ENCODE results near the gene DOCK10.

DOCK10 gene

GRCh38 chr2:224801360-224801759 lies 240.9 kb downstream of the DOCK10 start:
- Histone ChIP-seq H3K36me3 (ENCODE audit: insufficient read depth, low read length) (no peaks in the 10 kb centered on the region), H3K9me3 (ENCODE audit: low read length) (no peaks in the 10 kb centered on the region), H3K27ac (ENCODE audit: low read depth, low read length) (no peak overlapping the region), H3K4me3 (ENCODE audit: low read depth in 1 of 2, low read length in 2 of 2) (no peak overlapping the region), H3K4me1 (ENCODE audit: insufficient read depth, low read length) (no peaks in the 10 kb centered on the region), H3K27me3 (ENCODE audit: control insufficient read depth in 1 of 2, insufficient read depth in 2 of 2, low read length in 2 of 2) (no peaks in the 10 kb centered on the region), H3K9ac (ENCODE audit: low read length) (no peak overlapping the region)

DNA sequence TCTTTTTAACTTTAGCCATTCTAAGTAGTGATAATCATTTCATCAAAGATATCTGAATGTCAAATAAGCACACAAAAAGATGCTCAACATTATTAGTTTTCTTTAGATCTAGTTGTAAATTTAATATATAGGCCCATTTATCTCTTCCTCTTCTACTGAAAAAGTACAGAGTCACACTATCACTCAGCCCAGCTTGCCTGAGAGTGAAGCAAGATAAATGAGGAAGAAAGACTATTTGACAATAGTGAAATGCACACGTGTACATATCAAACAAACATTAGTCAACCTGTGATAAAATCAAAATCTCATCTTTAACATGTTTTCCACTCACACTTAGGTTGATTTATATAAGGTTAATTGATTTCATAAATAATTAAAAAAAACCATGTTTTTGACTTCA lies 242.6 kb downstream of the DOCK10 start:
- no peak overlapping the region for H3K9ac ChIP-seq (ENCODE audit: low read length)
- no peak overlapping the region for H3K4me3 ChIP-seq (ENCODE audit: low read depth in 1 of 2, low read length in 2 of 2)
- no peaks in the 10 kb centered on the region for H3K9me3 ChIP-seq (ENCODE audit: low read length)
- H3K27me3 ChIP-seq (ENCODE audit: control insufficient read depth in 1 of 2, insufficient read depth in 2 of 2, low read length in 2 of 2): no peaks in the 10 kb centered on the region
- H3K27ac ChIP-seq (ENCODE audit: low read depth, low read length): no peak overlapping the region
- no peaks in the 10 kb centered on the region for H3K4me1 ChIP-seq (ENCODE audit: insufficient read depth, low read length)
- no peaks in the 10 kb centered on the region for H3K36me3 ChIP-seq (ENCODE audit: insufficient read depth, low read length)

GRCh38 chr2:224798180-224798579 lies 244.1 kb downstream of the DOCK10 start:
- no peak overlapping the region for H3K4me3 ChIP-seq (ENCODE audit: low read depth in 1 of 2, low read length in 2 of 2)
- H3K36me3 ChIP-seq (ENCODE audit: insufficient read depth, low read length): no peaks in the 10 kb centered on the region
- H3K9me3 ChIP-seq (ENCODE audit: low read length): no peaks in the 10 kb centered on the region
- H3K4me1 ChIP-seq (ENCODE audit: insufficient read depth, low read length): no peaks in the 10 kb centered on the region
- H3K9ac ChIP-seq (ENCODE audit: low read length): no peak overlapping the region
- no peaks in the 10 kb centered on the region for H3K27me3 ChIP-seq (ENCODE audit: control insufficient read depth in 1 of 2, insufficient read depth in 2 of 2, low read length in 2 of 2)
- H3K27ac ChIP-seq (ENCODE audit: low read depth, low read length): no peak overlapping the region

GRCh38 chr2:224796695-224797305 lies 245.5 kb downstream of the DOCK10 start:
- Histone ChIP-seq H3K27me3 (ENCODE audit: control insufficient read depth in 1 of 2, insufficient read depth in 2 of 2, low read length in 2 of 2) (no peaks in the 10 kb centered on the region), H3K9me3 (ENCODE audit: low read length) (no peaks in the 10 kb centered on the region), H3K4me1 (ENCODE audit: insufficient read depth, low read length) (no peaks in the 10 kb centered on the region), H3K9ac (ENCODE audit: low read length) (no peak overlapping the region), H3K4me3 (ENCODE audit: low read depth in 1 of 2, low read length in 2 of 2) (no peak overlapping the region), H3K36me3 (ENCODE audit: insufficient read depth, low read length) (no peaks in the 10 kb centered on the region), H3K27ac (ENCODE audit: low read depth, low read length) (no peak overlapping the region)

DNA sequence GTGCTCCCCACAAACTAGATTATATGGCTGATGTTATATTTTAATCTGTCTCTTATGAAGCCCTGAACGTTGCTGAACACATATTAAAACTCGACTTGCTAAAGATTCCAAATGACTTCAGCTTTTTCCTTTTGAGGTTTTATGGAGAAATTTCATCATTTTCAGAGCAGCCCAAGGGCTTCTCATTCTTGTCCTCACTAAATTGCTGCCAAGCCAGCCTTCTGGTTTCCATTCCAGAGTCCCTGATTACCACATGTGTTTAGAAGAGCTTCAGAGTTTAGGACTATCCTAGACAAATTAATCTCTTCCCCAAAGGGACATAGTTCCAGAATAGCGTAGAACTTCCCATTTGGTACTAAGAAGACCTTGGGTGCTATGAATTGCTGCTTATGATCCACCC lies 248.3 kb downstream of the DOCK10 start:
- Histone ChIP-seq H3K9me3 (ENCODE audit: low read length) (no peaks in the 10 kb centered on the region), H3K36me3 (ENCODE audit: insufficient read depth, low read length) (no peaks in the 10 kb centered on the region), H3K9ac (ENCODE audit: low read length) (no peak overlapping the region), H3K27ac (ENCODE audit: low read depth, low read length) (no peak overlapping the region), H3K4me1 (ENCODE audit: insufficient read depth, low read length) (no peaks in the 10 kb centered on the region), H3K4me3 (ENCODE audit: low read depth in 1 of 2, low read length in 2 of 2) (no peak overlapping the region), H3K27me3 (ENCODE audit: control insufficient read depth in 1 of 2, insufficient read depth in 2 of 2, low read length in 2 of 2) (no peaks in the 10 kb centered on the region)

- no peaks in the 10 kb centered on the region for H3K27me3 ChIP-seq (ENCODE audit: control insufficient read depth in 1 of 2, insufficient read depth in 2 of 2, low read length in 2 of 2)
- H3K27ac ChIP-seq (ENCODE audit: low read depth, low read length): no peak overlapping the region
- no peaks in the 10 kb centered on the region for H3K4me1 ChIP-seq (ENCODE audit: insufficient read depth, low read length)
- no peaks in the 10 kb centered on the region for H3K36me3 ChIP-seq (ENCODE audit: insufficient read depth, low read length)
- no peak overlapping the region for H3K9ac ChIP-seq (ENCODE audit: low read length)
- H3K4me3 ChIP-seq (ENCODE audit: low read depth in 1 of 2, low read length in 2 of 2): no peak overlapping the region
- no peaks in the 10 kb centered on the region for H3K9me3 ChIP-seq (ENCODE audit: low read length)
Measured at GRCh38 chr2:224786848-224787247, 255.4 kb downstream of the DOCK10 start.

- Histone ChIP-seq H3K4me1 (ENCODE audit: insufficient read depth, low read length) (no peaks in the 10 kb centered on the region), H3K36me3 (ENCODE audit: insufficient read depth, low read length) (no peaks in the 10 kb centered on the region), H3K27ac (ENCODE audit: low read depth, low read length) (no peak overlapping the region), H3K27me3 (ENCODE audit: control insufficient read depth in 1 of 2, insufficient read depth in 2 of 2, low read length in 2 of 2) (no peaks in the 10 kb centered on the region), H3K9ac (ENCODE audit: low read length) (no peak overlapping the region), H3K4me3 (ENCODE audit: low read depth in 1 of 2, low read length in 2 of 2) (no peak overlapping the region), H3K9me3 (ENCODE audit: low read length) (no peaks in the 10 kb centered on the region)
Measured at GRCh38 chr2:224781400-224781799, 260.9 kb downstream of the DOCK10 start.

DNA sequence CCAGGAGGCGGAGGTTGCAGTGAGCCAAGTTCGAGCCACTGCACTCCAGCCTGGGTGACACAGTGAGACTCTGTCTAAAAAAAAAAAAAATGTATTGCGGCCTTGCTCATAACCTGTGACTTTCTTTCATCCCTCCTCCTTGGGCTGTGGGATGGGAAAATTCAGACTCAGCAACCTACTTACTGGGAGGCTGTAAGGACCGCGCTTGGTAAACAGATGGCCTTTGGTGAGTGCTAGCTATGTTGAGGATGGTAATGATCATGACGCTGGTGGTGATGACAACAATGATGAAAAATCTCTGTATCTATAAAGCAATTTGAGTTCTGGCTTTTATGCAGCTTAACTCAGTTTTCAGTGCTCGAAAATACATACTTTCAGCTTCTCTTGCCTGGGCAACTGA lies 261.4 kb downstream of the DOCK10 start:
- Histone ChIP-seq H3K27me3 (ENCODE audit: control insufficient read depth in 1 of 2, insufficient read depth in 2 of 2, low read length in 2 of 2) (no peaks in the 10 kb centered on the region), H3K36me3 (ENCODE audit: insufficient read depth, low read length) (no peaks in the 10 kb centered on the region)

DNA sequence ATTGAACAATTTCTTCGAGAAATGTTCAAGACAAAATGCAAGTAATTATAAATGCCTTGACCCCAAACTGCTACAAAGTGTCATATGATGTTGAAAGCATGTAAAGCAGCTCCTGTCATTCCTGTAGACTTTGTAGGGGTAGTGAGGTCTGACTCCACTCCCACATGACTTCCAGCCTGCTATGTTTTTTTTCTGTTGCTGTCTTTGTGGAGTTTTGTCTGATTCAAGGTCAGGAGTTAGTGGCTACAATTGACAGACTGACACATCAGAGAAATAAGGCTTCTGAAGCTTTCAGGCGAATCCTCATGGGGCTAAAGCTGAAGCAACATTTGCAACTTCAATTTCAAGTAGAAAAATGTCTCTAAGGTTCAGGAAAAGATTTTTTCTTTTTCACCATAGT lies 262.2 kb downstream of the DOCK10 start:
- Histone ChIP-seq H3K27ac (ENCODE audit: low read depth, low read length) (no peak overlapping the region), H3K4me1 (ENCODE audit: insufficient read depth, low read length) (no peaks in the 10 kb centered on the region), H3K36me3 (ENCODE audit: insufficient read depth, low read length) (no peaks in the 10 kb centered on the region), H3K9ac (ENCODE audit: low read length) (no peak overlapping the region), H3K27me3 (ENCODE audit: control insufficient read depth in 1 of 2, insufficient read depth in 2 of 2, low read length in 2 of 2) (no peaks in the 10 kb centered on the region), H3K9me3 (ENCODE audit: low read length) (no peaks in the 10 kb centered on the region), H3K4me3 (ENCODE audit: low read depth in 1 of 2, low read length in 2 of 2) (no peak overlapping the region)

More for the DNA sequence above, 261.4 kb downstream of the DOCK10 start:
- Histone ChIP-seq H3K4me1 (ENCODE audit: insufficient read depth, low read length) (no peaks in the 10 kb centered on the region), H3K9me3 (ENCODE audit: low read length) (no peaks in the 10 kb centered on the region), H3K4me3 (ENCODE audit: low read depth in 1 of 2, low read length in 2 of 2) (no peak overlapping the region), H3K27ac (ENCODE audit: low read depth, low read length) (no peak overlapping the region), H3K9ac (ENCODE audit: low read length) (no peak overlapping the region)

DNA sequence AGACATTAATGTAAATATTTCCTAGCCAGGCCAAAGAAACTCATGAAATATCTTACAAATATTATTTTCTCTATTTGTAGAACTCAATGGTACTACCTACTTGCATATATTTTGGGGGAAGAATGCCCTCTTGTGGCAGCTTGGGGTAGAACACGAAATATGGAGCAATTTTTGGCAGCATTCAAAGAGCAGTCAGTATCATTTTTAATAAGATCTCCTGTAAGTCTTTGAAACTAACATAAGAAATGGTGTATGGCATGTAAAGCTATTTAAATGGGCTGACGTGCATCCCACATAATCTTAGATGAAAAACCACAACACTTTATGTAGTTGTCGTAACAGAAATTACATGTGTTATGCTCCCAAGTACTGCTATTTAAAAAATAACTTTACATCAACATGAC lies 263.8 kb downstream of the DOCK10 start:
- H3K27ac ChIP-seq (ENCODE audit: low read depth, low read length): no peak overlapping the region
- H3K36me3 ChIP-seq (ENCODE audit: insufficient read depth, low read length): no peaks in the 10 kb centered on the region
- H3K9me3 ChIP-seq (ENCODE audit: low read length): no peaks in the 10 kb centered on the region
- no peaks in the 10 kb centered on the region for H3K4me1 ChIP-seq (ENCODE audit: insufficient read depth, low read length)
- H3K4me3 ChIP-seq (ENCODE audit: low read depth in 1 of 2, low read length in 2 of 2): no peak overlapping the region
- no peaks in the 10 kb centered on the region for H3K27me3 ChIP-seq (ENCODE audit: control insufficient read depth in 1 of 2, insufficient read depth in 2 of 2, low read length in 2 of 2)
- no peak overlapping the region for H3K9ac ChIP-seq (ENCODE audit: low read length)

- Histone ChIP-seq H3K27ac (ENCODE audit: low read depth, low read length) (no peak overlapping the region), H3K4me3 (ENCODE audit: low read depth in 1 of 2, low read length in 2 of 2) (no peak overlapping the region), H3K27me3 (ENCODE audit: control insufficient read depth in 1 of 2, insufficient read depth in 2 of 2, low read length in 2 of 2) (no peaks in the 10 kb centered on the region), H3K4me1 (ENCODE audit: insufficient read depth, low read length) (no peaks in the 10 kb centered on the region), H3K9ac (ENCODE audit: low read length) (no peak overlapping the region), H3K36me3 (ENCODE audit: insufficient read depth, low read length) (no peaks in the 10 kb centered on the region), H3K9me3 (ENCODE audit: low read length) (no peaks in the 10 kb centered on the region)
Measured at GRCh38 chr2:224777559-224777930, 264.7 kb downstream of the DOCK10 start.

DNA sequence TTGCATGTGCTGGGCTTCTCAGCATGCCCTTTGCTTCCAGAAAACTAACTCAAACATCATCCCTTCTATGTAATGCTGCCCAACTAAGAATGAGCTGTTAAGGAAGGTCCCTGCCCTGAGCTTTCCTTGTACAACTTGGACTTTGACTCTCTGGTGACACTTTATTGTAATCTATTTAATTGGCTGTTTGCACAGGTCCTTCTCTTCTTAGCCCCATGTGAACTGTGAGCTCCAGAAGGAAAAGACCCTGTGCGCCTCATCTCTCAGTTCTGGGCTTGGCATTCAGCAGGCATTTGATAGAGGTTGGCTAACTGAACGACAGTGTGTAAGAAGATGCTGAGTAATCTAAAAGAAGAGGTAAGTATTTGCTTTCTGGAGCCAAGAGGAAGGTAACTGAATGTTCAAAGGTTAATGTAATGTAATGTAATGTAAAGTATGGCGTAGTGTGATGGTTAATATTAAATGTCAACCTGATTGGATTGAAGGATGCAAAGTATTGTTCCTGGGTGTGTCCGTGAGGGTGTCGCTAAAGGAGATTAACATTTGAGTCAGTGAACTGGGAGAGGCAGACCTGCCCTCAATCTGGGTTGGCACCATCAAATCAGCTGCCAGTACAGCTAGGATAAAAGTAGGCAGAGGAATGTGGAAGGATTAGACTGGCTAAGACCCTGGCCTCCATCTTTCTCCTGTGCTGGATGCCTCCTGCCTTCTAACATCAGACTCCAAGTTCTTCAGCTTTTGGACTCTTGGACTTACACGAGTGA lies 265.3 kb downstream of the DOCK10 start:
- Histone ChIP-seq H3K9ac (ENCODE audit: low read length) (no peak overlapping the region), H3K27me3 (ENCODE audit: control insufficient read depth in 1 of 2, insufficient read depth in 2 of 2, low read length in 2 of 2) (no peaks in the 10 kb centered on the region), H3K27ac (ENCODE audit: low read depth, low read length) (no peak overlapping the region), H3K36me3 (ENCODE audit: insufficient read depth, low read length) (no peaks in the 10 kb centered on the region), H3K4me3 (ENCODE audit: low read depth in 1 of 2, low read length in 2 of 2) (no peak overlapping the region), H3K4me1 (ENCODE audit: insufficient read depth, low read length) (no peaks in the 10 kb centered on the region), H3K9me3 (ENCODE audit: low read length) (no peaks in the 10 kb centered on the region)

All from muscle layer of colon (tissue), 2 donors.